GM21360 (cell line): ENCODE measurements around the gene GLIS1.

Experiments used
- ATAC-seq: cut with Tn5 transposase; IDR thresholded peaks from one replicate; pipeline ENCODE4 v1.9.1; 2021; ENCODE audit warnings: mild to moderate bottlenecking, moderate library complexity; ENCODE audit not compliant: unreplicated experiment

Gene GLIS1

GRCh38 chr1:53640701-53641075, 98.3 kb downstream of the GLIS1 start:
- no peak for ATAC-seq

- ATAC-seq, result no peak
Observed at GRCh38 chr1:53639996-53640700, 98.8 kb downstream of the GLIS1 start.

DNA sequence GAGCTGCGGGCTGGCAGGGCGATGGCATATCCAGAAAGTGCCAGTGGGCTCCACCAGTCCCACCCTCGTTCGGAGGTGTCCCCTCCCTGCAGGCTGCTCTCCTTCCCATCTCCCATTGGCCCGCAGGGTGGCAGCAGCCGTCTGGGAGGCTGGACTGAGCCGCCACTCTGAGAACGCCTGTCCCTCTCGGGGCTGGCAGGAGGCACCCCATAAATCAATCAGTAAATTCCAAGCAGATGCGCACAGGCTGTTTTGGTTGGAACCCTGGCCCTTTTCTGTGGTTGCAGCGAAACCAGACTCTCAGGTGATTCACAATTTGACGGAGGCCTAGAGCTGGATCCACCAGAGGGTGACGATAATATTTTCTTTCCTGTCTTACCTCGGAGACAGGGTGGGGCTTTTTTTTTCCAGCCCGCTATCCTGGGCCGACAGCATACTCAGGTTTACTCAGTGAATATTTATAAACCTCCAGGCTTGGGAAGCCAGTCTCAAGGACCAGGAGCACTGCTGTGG, 99.7 kb downstream of the GLIS1 start:
- no peak for ATAC-seq

DNA sequence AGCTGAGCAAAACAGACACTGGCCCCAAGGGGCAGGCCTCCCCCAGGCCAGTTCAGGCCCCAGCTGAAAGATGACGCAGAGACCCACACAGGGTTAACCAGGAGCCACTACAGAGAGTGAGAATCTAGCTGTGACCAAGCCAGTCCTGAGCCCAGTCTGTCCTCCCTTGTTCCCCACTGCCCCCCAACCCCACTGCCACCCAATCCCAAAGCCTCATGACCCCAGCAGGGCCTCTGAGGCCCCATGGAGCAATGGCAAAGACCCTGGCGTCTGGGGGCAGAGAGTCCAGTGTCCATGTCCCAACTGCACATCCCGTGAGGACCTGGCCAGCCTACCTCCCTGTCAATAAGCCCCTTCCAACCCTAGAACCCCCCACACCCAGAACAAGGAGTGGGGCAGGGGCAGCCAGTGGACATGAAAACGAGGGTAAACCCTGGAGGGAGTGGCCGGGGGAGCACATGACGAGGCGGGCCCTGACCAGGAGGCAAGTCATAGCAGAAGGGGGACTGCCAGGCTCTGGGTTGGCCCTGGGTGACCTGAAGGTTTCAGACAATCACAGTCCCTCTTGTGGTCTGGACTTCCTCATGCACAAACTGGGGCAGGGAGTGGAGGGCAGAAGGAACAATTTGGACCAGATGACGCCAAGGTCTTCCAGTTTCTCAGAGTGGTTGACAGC, 100.5 kb downstream of the GLIS1 start:
- ATAC-seq, result no peak

DNA sequence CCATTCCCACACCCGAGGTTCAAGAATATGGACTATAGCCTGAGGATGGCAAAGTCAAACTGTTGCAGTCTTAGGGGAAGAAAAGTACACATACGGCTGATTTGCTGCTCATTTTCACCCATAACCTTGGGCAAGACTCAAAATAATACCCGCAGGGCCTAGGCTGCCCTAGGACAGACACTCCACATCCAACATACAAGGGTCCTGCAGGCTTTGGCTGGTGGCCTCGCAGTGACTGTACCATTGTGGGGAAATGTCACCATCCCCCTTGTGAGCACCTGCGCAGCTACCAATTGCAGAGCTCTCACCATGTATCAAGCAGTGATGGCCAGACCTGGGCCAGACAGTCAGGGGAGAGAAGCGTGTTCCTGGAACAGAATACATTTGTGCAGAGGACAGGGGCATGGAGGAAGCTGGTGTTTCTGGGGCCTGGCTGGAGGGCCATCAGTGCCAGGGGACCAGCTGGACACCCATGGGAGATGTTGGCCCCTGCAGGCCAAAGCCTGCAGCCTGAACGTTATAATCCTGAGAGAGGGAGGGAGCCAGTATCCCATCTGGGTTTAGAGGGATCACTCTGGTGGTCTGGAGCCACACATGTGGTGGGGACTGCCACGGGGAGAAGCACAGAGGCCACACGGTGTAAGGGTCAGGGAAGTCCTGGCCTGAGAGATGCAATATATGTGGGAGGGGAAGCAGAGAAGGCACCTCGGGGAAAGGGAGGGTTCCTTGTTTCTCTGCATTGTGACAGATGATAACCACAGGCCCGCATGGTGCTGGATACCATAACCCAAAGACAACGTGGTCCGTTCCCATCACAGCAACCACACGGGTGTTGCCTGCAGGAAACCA, 101.2 kb downstream of the GLIS1 start:
- ATAC-seq, result no peak

GRCh38 chr1:53636621-53637171, 102.3 kb downstream of the GLIS1 start:
- no peak for ATAC-seq

GRCh38 chr1:53634571-53634979, 104.4 kb downstream of the GLIS1 start:
- no peak for ATAC-seq

DNA sequence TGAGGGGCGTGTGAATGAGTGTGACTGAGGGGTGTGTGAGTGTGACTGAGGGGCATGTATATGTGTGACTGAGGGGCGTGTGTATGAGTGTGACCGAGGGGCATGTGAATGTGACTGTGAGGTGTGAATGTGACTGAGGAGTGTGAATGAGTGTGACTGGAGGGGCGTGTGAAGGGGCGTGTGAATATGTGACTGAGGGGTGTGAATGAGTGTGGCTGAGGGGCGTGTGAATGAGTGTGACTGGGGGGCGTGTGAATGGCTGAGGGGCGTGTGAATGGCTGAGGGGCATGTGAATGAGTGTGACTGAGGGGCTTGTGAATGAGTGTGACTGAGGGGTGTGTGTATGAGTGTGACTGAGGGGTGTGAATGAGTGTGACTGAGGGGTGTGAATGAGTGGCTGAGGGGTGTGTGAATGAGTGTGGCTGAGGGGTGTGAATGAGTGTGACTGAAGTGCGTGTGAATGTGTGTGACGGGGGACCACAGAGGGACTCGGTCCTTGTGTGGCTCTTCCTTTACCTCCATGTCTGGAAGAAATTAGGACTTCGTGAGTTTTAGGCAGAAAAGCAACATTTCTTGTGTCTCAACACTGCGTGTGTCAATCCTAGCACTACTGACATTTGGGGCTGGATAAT, 105.8 kb downstream of the GLIS1 start:
- no peak for ATAC-seq

- ATAC-seq, result no peak
Observed at GRCh38 chr1:53631622-53632310, 107.2 kb downstream of the GLIS1 start.

GRCh38 chr1:53629101-53629691, 109.8 kb downstream of the GLIS1 start:
- no peak for ATAC-seq

DNA sequence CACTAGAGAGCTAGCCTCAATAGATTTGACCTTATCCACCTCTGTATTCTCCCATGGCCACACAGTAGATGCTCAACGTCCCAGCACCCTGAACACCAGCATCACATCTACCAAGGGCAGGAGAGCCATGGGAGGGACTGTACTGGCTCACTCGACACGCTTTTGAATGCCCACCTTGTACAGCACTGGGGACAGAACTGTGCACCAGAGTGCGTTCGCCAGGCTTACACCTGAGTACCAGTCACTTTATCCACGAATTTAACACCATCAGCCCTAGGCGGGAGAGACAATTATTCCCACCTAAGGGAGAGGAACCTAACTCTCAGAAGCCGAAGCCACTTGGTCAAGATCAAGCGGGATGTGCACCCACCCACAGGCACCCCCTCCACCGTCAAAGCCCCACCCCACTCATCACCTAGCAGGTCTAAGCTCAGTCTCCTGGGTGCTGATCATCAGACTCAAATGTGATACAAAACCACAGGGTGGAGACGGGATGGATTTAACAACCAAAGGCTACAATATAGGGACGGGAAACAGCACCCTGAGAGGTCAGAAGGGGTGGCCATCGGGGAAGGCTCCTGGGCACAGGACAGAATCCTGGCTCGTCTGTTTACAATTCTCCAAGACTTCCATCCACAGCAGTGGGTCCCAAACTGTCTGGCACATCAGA, 110.5 kb downstream of the GLIS1 start:
- ATAC-seq, result no peak

- no peak for ATAC-seq
Observed at GRCh38 chr1:53627666-53628065, 111.3 kb downstream of the GLIS1 start.

DNA sequence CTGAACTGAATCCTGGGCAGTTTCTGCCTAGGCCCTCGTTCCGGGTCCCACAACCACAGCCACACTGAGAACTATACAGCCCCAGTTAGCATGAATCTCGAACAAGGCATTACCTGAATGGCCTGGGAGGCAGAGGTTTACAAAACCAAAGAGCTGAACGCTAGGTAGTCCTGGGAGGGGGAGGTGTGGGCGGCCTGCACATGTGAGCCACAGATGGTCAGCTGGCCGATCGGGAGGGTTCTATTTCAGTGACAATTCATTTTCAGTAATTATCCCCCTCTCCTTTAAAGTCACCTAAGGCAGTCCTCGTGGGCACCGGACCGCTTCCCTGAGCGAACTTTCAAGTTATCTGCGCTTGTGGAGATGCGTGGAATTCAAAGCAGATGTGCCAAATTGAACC, 111.9 kb downstream of the GLIS1 start:
- no peak for ATAC-seq

GRCh38 chr1:53626616-53627015, 112.3 kb downstream of the GLIS1 start:
- no peak for ATAC-seq

DNA sequence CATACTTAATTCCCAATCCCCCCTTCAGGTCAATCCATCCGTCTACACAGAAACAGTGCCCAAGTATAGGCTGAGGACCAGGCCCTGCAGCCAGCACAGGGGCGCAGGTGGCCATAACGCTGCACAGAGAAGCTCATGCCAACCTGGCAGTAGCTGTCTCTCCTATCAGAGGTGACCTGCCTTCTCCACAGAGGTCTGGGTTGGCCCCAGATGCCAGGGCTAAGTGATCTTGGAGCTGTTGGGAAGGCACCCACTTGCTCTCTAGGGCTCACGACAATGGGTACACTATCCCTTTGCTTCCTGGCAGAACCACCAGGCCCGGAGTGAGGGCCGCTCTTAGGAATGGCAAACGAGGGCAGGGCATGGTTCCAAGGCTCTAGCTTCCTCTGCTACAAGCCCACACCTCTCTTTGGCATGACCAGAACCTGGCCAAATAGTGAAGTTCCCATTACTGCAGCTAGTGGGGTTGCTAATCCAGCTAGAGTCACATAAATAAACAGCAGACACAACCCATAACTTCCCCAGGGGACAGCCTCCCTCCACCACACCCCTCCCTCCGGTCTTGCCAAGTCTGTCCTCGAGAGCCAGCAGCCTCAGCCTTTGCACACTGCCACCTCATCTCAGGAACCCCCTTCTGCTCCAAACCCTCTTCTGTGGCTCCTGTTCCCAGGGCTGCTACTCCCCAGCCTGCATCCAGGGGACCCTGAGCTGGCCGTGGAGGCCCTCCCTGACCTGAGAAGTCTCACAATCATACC, 113.0 kb downstream of the GLIS1 start:
- no peak for ATAC-seq

DNA sequence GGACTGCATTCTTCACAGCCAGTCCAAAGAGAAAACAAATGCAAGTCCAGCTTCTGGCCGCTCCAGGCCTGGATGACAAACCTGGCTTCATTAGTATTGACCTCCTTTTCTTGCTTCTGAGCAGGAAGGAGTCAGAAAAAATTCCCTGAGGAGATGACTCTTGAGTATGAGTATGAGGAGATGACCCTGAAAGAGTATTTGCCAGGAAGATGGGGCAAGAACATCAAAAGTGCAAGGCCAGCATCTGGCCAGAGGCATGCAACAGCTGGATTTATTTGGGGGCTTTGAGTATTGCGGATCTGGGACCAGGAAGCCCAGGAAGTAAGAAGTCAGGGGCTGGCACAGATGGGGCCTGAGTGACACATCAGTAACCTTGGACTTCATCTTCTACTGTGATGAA, 113.9 kb downstream of the GLIS1 start:
- ATAC-seq, result no peak

DNA sequence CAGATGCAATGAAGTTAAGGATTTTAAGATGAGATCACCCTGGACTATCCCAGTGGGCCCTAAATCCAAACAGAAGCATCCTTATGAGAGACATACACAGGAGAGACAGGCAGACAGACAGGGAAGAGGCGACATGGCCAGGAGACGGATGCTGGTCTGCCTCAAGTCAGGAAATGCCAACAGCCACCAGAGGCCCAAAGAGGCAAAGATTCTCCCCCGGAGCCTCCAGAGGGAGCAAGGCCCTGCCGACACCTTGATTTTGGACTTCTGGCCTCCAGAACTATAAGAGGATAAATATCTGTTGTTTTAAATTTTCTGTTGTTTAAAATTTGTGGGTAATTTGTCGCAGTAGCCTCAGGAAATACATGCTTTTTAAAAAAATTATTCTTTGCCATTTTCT, 116.4 kb downstream of the GLIS1 start:
- no peak for ATAC-seq

- ATAC-seq, result no peak
Observed at GRCh38 chr1:53621144-53621543, 117.8 kb downstream of the GLIS1 start.
